K562 (cell line): Measurements from ENCODE around the gene MSL3. TPM values are rescaled to one million over a fixed set of nuclear protein-coding genes. Genes with fewer than 3 reads are reported as not detected.

Source experiments
- BHLHE40 ChIP-seq: IDR thresholded peaks from 2 replicates; pipeline ENCODE4 v1.6.1; 2011; ENCODE audit warnings: low read length, improper control_type of control experiment
- CBFA2T2 ChIP-seq: fragments of 450-650 bp; conservative IDR thresholded peaks from 2 replicates; pipeline ENCODE4 v1.6.1; 2017; ENCODE audit warnings: mild to moderate bottlenecking
- GATA2 ChIP-seq: sonication (generic); formaldehyde crosslinking; IDR thresholded peaks from 2 replicates; pipeline ENCODE4 v1.4.0; 2020; ENCODE audit warnings: mild to moderate bottlenecking, missing genetic modification reagents
- KLF16 ChIP-seq: IDR thresholded peaks from 2 replicates; pipeline ENCODE4 v1.6.1; 2016; ENCODE audit warnings: antibody characterized with exemption
- NCOR1 ChIP-seq: fragments of 450-650 bp; IDR thresholded peaks from 2 replicates; pipeline ENCODE4 v1.6.1; 2016; ENCODE audit warnings: mild to moderate bottlenecking, moderate library complexity
- RCOR1 ChIP-seq, 2 experiments: IDR thresholded peaks; 2 replicates each; pipeline ENCODE4 v1.6.1; 2012; ENCODE audit warnings: low read depth in 2 of 2, low read length in 2 of 2, borderline replicate concordance in 1 of 2, improper control_type of control experiment in 1 of 2
- SETDB1 ChIP-seq: IDR thresholded peaks from one replicate; pipeline ENCODE4 v1.6.1; 2012; ENCODE audit warnings: low read length, control low read depth, inconsistent platforms
- SMARCA4 ChIP-seq: fragments of 450-650 bp; IDR thresholded peaks from 2 replicates; pipeline ENCODE4 v1.6.1; 2016
- SRF ChIP-seq, 2 experiments: fragments of 250-450, 450-650 bp in 1 of 2; sonication (Bioruptor Pico) in 1 of 2; sonication (generic) in 1 of 2; formaldehyde crosslinking; IDR thresholded peaks; 2 replicates each; pipeline versions ENCODE4 v1.5.0 to v1.5.1; 2020 to 2022; ENCODE audit warnings: mild to moderate bottlenecking in 1 of 2, missing genetic modification reagents in 1 of 2
- TCF3 ChIP-seq: sonication (generic); formaldehyde crosslinking; IDR thresholded peaks from 2 replicates; pipeline ENCODE4 v1.4.0; 2020; ENCODE audit warnings: mild to moderate bottlenecking, missing genetic modification reagents
- TRIM24 ChIP-seq, 2 experiments: fragments of 450-650 bp; IDR thresholded peaks; 2 replicates each; pipeline ENCODE4 v1.6.1; 2016
- polyA plus RNA-seq, 8 experiments: library from polyadenylated mRNA; depleted of rRNA in 4 of 8; stranded (reverse) in 5 of 8; unstranded in 3 of 8; fragments of >200 nt; fragmentation: Nextera tagmentation in 2 of 8; fragmentation: Illumina TruSeq in 1 of 8; extraction: Ambion mirVana in 2 of 8; extraction: Trizol in 1 of 8; gene quantifications; 2 replicates each; pipeline versions ENCODE4 v1.2.1 to v1.2.3, GENCODE V29; 2011 to 2014; ENCODE audit warnings: inconsistent platforms in 1 of 8, missing spikeins in 1 of 8
- total RNA-seq, 7 experiments: library from RNA; depleted of rRNA in 6 of 7; stranded (reverse); fragments of >200 nt in 6 of 7; fragmentation: Illumina TruSeq in 2 of 7; extraction: Trizol in 2 of 7; gene quantifications; 2 replicates each; pipeline versions ENCODE4 v1.2.1 to v1.2.3, GENCODE V29; 2011 to 2021; ENCODE audit warnings: low replicate concordance in 1 of 7
- TF ChIP-seq, protein P1 (sequence below): fragments of 450-650 bp; formaldehyde crosslinking; IDR thresholded peaks from 2 replicates; pipeline ENCODE4 v1.4.0; 2022; ENCODE audit warnings: missing genetic modification characterization
- TF ChIP-seq, protein P2 (sequence below): fragments of 250-450 bp; sonication (Bioruptor Pico); IDR thresholded peaks from 2 replicates; pipeline ENCODE4 v1.5.0; 2021; ENCODE audit warnings: mild to moderate bottlenecking, borderline replicate concordance

MSL3 gene
- total and polyA plus RNA-seq, 9 of the 15 experiments (the other 6 are each of a cell fraction or from before 2014, with no cell fraction given), result 21.3 to 39.9 (median 27.1) TPM

DNA sequence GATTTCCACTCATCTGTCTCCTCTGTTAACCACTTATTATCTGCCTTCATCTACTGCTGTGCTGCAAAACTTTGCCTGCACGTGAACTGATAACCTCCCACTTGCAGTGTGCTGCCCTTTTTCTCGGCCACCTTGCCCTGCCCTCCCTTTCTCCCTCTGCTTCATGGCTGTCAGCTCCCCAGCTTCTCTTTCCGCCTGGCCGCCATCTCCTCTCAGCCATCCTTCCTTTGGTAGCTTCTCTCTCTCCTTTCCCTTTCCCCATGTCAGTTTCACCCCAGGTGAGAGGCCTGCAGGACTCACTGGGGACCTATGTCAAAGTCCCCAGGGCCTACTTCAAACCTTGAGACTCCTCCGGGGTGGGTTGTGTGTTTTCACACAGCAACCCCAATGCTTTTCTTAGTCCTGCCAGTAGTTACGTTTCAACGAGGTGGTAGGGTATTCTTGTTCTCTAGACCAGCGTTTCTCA, 6.6 kb downstream of the MSL3 start (continued):
- TF ChIP-seq, protein P1, sequence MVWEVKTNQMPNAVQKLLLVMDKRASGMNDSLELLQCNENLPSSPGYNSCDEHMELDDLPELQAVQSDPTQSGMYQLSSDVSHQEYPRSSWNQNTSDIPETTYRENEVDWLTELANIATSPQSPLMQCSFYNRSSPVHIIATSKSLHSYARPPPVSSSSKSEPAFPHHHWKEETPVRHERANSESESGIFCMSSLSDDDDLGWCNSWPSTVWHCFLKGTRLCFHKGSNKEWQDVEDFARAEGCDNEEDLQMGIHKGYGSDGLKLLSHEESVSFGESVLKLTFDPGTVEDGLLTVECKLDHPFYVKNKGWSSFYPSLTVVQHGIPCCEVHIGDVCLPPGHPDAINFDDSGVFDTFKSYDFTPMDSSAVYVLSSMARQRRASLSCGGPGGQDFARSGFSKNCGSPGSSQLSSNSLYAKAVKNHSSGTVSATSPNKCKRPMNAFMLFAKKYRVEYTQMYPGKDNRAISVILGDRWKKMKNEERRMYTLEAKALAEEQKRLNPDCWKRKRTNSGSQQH (CRISPR knock-in tag), result no peak
- no peak for TF ChIP-seq SRF (CRISPR knock-in tag; IDR thresholded peaks at IDR 0.05)
- TF ChIP-seq, protein P2, sequence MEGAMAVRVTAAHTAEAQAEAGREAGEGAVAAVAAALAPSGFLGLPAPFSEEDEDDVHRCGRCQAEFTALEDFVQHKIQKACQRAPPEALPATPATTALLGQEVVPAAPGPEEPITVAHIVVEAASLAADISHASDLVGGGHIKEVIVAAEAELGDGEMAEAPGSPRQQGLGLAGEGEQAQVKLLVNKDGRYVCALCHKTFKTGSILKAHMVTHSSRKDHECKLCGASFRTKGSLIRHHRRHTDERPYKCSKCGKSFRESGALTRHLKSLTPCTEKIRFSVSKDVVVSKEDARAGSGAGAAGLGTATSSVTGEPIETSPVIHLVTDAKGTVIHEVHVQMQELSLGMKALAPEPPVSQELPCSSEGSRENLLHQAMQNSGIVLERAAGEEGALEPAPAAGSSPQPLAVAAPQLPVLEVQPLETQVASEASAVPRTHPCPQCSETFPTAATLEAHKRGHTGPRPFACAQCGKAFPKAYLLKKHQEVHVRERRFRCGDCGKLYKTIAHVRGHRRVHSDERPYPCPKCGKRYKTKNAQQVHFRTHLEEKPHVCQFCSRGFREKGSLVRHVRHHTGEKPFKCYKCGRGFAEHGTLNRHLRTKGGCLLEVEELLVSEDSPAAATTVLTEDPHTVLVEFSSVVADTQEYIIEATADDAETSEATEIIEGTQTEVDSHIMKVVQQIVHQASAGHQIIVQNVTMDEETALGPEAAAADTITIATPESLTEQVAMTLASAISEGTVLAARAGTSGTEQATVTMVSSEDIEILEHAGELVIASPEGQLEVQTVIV (CRISPR knock-in tag), result no peak
- peak; percentile 81 for TF ChIP-seq TCF3 (CRISPR knock-in tag)
- no peak for TF ChIP-seq SETDB1
- TF ChIP-seq CBFA2T2, result peak; percentile 74
- 0 out of 2 replicates have a peak, but pooled peaks have one; percentile 44 for TF ChIP-seq SMARCA4
- TF ChIP-seq TRIM24 (IDR thresholded peaks at IDR 0.05), result peak; percentile 13 to 38; a peak in 1 of 4 replicates
- TF ChIP-seq RCOR1 (IDR thresholded peaks at IDR 0.05; ENCODE audit: borderline replicate concordance in 1 of 2, low read depth in 2 of 2, low read length in 2 of 2), result 0 out of 4 replicates have a peak, but pooled peaks of 1 of the 2 experiments have one; percentile 22
- peak; percentile 72 for TF ChIP-seq KLF16
- TF ChIP-seq GATA2 (CRISPR knock-in tag), result no peak
- TF ChIP-seq BHLHE40, result peak; percentile 84
- TF ChIP-seq NCOR1, result peak; percentile 52; the same call in 1 of the 2 replicates
